ENCODE results near the gene ASF1B.

The ASF1B gene

DNA sequence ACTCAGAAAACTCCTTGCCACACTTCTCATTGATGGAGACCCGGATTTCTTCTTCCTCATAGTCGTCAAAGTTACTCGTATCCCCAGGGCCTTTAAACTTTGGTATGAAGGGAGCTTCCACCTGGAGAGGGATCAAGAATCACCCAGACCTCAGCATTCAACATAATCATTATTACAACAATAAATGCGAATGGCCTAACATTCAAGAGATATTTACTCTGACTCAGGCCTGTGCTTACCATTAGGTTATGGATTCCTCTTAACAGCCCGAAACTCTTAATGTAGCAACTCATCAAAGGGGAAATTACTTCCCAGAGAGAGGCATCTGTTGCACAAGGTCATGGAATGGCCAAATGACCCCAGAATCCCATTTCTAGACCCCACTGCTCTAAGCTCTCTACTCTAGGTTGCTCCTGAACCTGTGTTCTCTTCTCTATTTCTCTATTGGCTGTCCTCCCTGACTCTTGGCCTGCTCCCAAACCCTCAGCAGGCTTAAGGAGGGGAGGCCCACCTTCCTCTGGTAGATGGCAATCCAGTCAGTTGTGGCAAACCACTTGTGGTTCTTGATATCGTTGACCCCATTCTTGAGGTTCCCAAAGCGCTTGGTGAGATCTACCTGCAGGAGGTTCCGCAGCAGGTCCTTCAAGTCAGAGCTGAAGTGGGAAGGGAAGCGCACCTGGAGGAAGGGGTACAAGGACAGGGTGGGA is 43.1 kb downstream of the ASF1B start:
- no peak overlapping the region for H3K4me2 ChIP-seq (ENCODE audit: low read depth, low read length, poor library complexity, severe bottlenecking)
- H3F3A ChIP-seq (ENCODE audit: insufficient read depth): peaks cover 14% of the 10 kb centered on the region; the same call in 1 of the 2 replicates

DNA sequence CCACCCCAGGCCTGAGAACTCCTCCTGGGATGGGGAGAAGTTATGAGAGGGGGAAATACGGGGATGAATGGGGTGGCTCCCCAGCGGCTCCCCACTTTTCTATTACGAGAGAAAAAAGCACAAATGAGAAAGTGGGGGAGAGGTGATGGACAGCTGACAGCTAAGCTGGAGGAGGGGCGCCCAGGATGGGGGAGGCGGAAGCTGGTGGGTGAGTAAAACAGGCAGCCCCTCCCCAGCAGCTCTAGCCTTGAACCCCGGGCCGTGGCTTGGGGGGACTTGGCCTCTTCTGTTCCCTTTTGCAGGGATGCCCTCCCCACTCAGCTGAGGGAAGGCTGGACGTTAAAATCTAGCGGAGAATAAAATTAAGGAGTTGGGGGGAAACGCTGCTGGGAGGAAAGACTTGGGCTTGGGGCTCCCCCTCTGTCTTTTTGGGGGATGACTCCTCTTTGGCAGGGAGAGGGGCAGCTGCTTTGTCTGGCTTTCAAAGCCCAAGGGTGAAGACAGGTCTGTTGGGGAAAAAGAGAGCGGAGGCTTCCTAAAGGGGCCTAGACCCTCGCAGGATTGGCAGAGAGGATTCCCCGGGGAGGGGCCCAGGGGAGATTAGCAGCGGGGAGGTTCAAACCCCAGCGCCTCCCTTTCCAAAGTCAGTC is 44.5 kb downstream of the ASF1B start:
- H3K4me2 ChIP-seq (ENCODE audit: low read depth, low read length, poor library complexity, severe bottlenecking): peak overlapping the region; percentile 99
- no peaks in the 10 kb centered on the region for H3K9me3 ChIP-seq (ENCODE audit: insufficient read depth, low read length)
- H3K4me3 ChIP-seq (ENCODE audit: insufficient read depth, low read length, poor library complexity, severe bottlenecking): peak overlapping the region; percentile 99
- H4K20me1 ChIP-seq (ENCODE audit: low read depth, low read length): no peaks in the 10 kb centered on the region
- no peaks in the 10 kb centered on the region for H3K27me3 ChIP-seq (ENCODE audit: low read length)
- H3F3A ChIP-seq (ENCODE audit: insufficient read depth): peaks cover 19% of the 10 kb centered on the region
- peaks cover 6% of the 10 kb centered on the region for H3K79me2 ChIP-seq (ENCODE audit: insufficient read depth, low read length)
- peak overlapping the region; percentile 91 for H2AFZ ChIP-seq (ENCODE audit: low read depth, low read length, severe bottlenecking)
- TF ChIP-seq, protein P1, sequence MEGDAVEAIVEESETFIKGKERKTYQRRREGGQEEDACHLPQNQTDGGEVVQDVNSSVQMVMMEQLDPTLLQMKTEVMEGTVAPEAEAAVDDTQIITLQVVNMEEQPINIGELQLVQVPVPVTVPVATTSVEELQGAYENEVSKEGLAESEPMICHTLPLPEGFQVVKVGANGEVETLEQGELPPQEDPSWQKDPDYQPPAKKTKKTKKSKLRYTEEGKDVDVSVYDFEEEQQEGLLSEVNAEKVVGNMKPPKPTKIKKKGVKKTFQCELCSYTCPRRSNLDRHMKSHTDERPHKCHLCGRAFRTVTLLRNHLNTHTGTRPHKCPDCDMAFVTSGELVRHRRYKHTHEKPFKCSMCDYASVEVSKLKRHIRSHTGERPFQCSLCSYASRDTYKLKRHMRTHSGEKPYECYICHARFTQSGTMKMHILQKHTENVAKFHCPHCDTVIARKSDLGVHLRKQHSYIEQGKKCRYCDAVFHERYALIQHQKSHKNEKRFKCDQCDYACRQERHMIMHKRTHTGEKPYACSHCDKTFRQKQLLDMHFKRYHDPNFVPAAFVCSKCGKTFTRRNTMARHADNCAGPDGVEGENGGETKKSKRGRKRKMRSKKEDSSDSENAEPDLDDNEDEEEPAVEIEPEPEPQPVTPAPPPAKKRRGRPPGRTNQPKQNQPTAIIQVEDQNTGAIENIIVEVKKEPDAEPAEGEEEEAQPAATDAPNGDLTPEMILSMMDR (IDR thresholded peaks at IDR 0.05; ENCODE audit: insufficient read depth, low read length, poor library complexity, severe bottlenecking): no peak
- TF ChIP-seq EZH2phosphoT487 (conservative IDR thresholded peaks at IDR 0.05; ENCODE audit: low read length): no peak
- H3K9me2 ChIP-seq (replicated peaks; ENCODE audit: insufficient read depth, low read length): no peaks in the 10 kb centered on the region
- peak overlapping the region; percentile 97 for H3K9ac ChIP-seq (ENCODE audit: low read length)
- H3K36me3 ChIP-seq (ENCODE audit: low read length): peaks cover 3% of the 10 kb centered on the region; the same call in 1 of the 2 replicates
- peak overlapping the region; percentile 87 for H3K27ac ChIP-seq (ENCODE audit: low read depth, low read length)

More for the DNA sequence above, 43.1 kb downstream of the ASF1B start:
- no peaks in the 10 kb centered on the region for H3K9me3 ChIP-seq (ENCODE audit: insufficient read depth, low read length)
- no peaks in the 10 kb centered on the region for H3K9me2 ChIP-seq (replicated peaks; ENCODE audit: insufficient read depth, low read length)
- H3K27ac ChIP-seq (ENCODE audit: low read depth, low read length): no peak overlapping the region
- no peaks in the 10 kb centered on the region for H3K27me3 ChIP-seq (ENCODE audit: low read length)
- no peak overlapping the region for H2AFZ ChIP-seq (ENCODE audit: low read depth, low read length, severe bottlenecking)
- H4K20me1 ChIP-seq (ENCODE audit: low read depth, low read length): no peaks in the 10 kb centered on the region
- H3K4me3 ChIP-seq (ENCODE audit: insufficient read depth, low read length, poor library complexity, severe bottlenecking): no peak overlapping the region
- peaks cover 6% of the 10 kb centered on the region for H3K79me2 ChIP-seq (ENCODE audit: insufficient read depth, low read length)
- TF ChIP-seq EZH2phosphoT487 (conservative IDR thresholded peaks at IDR 0.05; ENCODE audit: low read length): no peak
- TF ChIP-seq, protein P1 (IDR thresholded peaks at IDR 0.05; ENCODE audit: insufficient read depth, low read length, poor library complexity, severe bottlenecking): no peak
- H3K9ac ChIP-seq (ENCODE audit: low read length): no peak overlapping the region
- H3K36me3 ChIP-seq (ENCODE audit: low read length): no peaks in the 10 kb centered on the region; the same call in 1 of the 2 replicates

DNA sequence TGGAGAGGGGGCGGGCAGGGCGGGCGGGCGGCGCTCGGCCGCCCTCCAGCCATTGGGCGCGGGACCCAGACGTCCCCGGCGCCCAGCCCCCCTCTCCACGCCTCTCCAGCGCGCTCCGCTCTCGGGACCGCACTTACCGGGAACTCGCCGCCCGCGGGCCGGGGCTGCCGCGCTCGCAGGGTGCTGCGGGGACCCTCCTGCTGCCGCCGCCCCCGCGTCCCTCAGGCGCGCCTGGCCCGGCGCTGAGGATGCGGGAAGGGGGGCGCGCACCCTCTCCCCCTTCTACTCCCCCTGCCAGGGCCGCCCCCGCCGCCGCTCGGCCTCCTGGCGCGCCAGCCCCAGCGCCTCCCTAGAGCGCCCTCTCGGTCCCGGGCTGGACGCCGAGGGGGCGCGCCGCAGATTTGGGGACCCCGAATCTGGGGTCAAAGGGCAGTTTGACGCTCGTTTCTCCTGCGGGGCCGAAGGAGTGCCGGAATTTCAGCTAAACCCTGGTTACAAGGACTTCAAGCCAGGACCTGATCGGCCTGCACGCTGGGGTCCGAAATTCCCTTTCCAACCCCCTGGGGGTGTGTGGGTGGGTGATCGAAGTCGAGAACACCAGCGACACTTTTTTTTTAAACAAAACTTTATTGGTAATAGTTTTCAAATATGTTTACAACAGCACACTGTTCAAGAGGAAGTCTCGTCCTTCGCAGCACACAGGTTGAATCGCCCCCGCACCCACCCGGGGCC is 45.1 kb downstream of the ASF1B start:
- H3K27ac ChIP-seq (ENCODE audit: low read depth, low read length): peak overlapping the region; percentile 87
- TF ChIP-seq EZH2phosphoT487 (conservative IDR thresholded peaks at IDR 0.05; ENCODE audit: low read length): no peak
- TF ChIP-seq, protein P1 (IDR thresholded peaks at IDR 0.05; ENCODE audit: insufficient read depth, low read length, poor library complexity, severe bottlenecking): peak; percentile 54
- peak overlapping the region; percentile 99 for H3K4me3 ChIP-seq (ENCODE audit: insufficient read depth, low read length, poor library complexity, severe bottlenecking)
- no peaks in the 10 kb centered on the region for H4K20me1 ChIP-seq (ENCODE audit: low read depth, low read length)
- H3K9ac ChIP-seq (ENCODE audit: low read length): peak overlapping the region; percentile 97
- peaks cover 19% of the 10 kb centered on the region for H3F3A ChIP-seq (ENCODE audit: insufficient read depth)
- H3K27me3 ChIP-seq (ENCODE audit: low read length): no peaks in the 10 kb centered on the region
- no peaks in the 10 kb centered on the region for H3K9me3 ChIP-seq (ENCODE audit: insufficient read depth, low read length)
- no peaks in the 10 kb centered on the region for H3K9me2 ChIP-seq (replicated peaks; ENCODE audit: insufficient read depth, low read length)
- peaks cover 3% of the 10 kb centered on the region; the same call in 1 of the 2 replicates for H3K36me3 ChIP-seq (ENCODE audit: low read length)
- peaks cover 6% of the 10 kb centered on the region for H3K79me2 ChIP-seq (ENCODE audit: insufficient read depth, low read length)
- peak overlapping the region; percentile 99 for H3K4me2 ChIP-seq (ENCODE audit: low read depth, low read length, poor library complexity, severe bottlenecking)
- peak overlapping the region; percentile 91 for H2AFZ ChIP-seq (ENCODE audit: low read depth, low read length, severe bottlenecking)
